Cardiac fibroblast (primary cell): Measurements from ENCODE around the gene ZNF629.

Source experiments
- DNase-seq, 2 donors: peaks; one replicate each; pipeline versions ENCODE4 v3.0.0 to v3.0.0-alpha.2; 2010; ENCODE audit warnings: low read depth in 2 of 2
- H3K4me3 ChIP-seq, 2 donors: replicated peaks in 1 of 2; 1 replicate in 1 of 2; 2 replicates in 1 of 2; pipeline ENCODE4 v1.5.1; 2011; ENCODE audit warnings: low read depth in 2 of 2, low read length in 2 of 2, mild to moderate bottlenecking in 2 of 2, moderate library complexity in 1 of 2
- TF ChIP-seq, protein P1 (sequence below): IDR thresholded peaks from one replicate; pipeline ENCODE4 v1.5.1; 2011; ENCODE audit warnings: low read depth, mild to moderate bottlenecking, low read length, inconsistent platforms

ZNF629 gene

DNA sequence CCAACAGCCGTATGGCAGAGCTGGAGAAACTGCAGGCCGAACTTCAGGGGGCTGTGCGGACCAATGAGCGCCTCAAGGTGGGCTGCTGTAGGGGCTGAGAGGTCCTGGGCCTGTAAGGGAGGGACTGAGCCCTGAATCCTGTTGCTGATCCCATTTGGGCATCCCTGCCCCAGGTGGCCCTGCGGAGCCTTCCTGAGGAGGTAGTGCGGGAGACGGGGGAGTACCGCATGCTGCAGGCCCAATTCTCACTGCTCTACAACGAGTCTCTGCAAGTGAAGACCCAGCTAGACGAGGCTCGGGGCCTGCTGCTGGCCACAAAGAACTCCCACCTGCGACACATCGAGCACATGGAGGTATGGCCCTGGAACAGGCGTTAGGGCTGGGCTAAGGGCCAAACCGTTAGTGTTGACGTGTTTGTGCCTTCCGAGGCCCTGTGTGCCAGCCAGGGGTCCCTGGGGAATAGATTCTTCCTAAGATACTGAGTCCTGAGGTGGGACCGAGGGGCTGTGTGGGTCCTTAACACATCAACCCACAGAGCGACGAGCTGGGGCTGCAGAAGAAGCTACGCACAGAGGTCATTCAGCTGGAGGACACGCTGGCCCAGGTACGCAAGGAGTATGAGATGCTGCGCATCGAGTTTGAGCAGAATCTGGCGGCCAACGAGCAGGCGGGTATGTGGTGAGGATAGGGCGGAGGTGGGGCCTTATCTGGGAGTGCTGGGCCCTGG is 20.6 kb downstream of the ZNF629 start:
- TF ChIP-seq, protein P1, sequence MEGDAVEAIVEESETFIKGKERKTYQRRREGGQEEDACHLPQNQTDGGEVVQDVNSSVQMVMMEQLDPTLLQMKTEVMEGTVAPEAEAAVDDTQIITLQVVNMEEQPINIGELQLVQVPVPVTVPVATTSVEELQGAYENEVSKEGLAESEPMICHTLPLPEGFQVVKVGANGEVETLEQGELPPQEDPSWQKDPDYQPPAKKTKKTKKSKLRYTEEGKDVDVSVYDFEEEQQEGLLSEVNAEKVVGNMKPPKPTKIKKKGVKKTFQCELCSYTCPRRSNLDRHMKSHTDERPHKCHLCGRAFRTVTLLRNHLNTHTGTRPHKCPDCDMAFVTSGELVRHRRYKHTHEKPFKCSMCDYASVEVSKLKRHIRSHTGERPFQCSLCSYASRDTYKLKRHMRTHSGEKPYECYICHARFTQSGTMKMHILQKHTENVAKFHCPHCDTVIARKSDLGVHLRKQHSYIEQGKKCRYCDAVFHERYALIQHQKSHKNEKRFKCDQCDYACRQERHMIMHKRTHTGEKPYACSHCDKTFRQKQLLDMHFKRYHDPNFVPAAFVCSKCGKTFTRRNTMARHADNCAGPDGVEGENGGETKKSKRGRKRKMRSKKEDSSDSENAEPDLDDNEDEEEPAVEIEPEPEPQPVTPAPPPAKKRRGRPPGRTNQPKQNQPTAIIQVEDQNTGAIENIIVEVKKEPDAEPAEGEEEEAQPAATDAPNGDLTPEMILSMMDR: no peak
- H3K4me3 ChIP-seq: no peak overlapping the region
- no peak for DNase-seq

DNA sequence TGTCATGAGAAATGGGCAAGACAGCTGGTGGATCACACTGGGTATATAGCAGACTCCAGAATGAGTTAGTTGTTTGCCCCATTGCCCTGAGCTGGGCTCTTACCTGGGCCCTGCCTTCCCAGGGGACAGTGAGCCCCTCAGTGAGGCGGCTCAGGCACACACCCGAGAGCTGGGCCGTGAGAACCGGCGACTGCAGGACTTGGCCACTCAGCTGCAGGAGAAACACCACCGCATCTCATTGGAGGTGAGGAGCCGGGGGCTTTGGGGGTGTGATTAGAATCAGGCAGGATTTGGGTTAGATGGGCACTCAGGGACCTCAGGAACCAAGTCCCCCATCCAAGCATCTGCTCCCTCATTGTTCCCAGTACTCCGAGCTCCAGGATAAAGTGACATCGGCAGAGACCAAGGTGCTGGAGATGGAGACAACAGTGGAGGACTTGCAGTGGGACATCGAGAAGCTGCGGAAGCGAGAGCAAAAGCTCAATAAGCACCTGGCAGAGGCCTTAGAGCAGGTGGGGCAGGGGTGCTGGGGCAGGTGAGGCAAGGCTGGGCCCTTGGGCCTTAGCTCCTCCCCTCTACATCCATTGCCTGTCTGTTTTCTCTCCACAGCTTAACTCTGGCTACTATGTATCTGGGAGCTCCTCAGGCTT is 22.1 kb downstream of the ZNF629 start:
- no peak for DNase-seq
- H3K4me3 ChIP-seq: no peak overlapping the region
- TF ChIP-seq, protein P1: no peak

DNA sequence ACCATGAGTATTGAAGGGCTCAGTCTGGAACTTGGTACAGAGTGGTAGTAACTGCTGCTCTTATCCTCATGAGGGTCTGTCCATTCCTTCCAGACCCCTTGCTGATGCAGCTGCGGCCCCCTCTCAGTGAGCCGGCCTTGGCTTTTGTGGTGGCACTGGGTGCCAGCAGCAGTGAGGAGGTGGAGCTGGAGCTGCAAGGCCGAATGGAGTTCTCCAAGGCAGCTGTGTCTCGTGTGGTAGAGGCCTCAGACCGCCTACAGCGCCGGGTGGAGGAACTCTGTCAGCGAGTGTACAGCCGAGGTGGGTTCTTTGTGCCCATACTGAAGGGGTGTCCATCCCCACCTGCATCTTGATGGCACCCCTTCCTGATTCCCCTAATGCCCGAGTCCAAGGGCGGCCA is 22.9 kb downstream of the ZNF629 start:
- TF ChIP-seq, protein P1: no peak
- no peak for DNase-seq
- H3K4me3 ChIP-seq: no peak overlapping the region

DNA sequence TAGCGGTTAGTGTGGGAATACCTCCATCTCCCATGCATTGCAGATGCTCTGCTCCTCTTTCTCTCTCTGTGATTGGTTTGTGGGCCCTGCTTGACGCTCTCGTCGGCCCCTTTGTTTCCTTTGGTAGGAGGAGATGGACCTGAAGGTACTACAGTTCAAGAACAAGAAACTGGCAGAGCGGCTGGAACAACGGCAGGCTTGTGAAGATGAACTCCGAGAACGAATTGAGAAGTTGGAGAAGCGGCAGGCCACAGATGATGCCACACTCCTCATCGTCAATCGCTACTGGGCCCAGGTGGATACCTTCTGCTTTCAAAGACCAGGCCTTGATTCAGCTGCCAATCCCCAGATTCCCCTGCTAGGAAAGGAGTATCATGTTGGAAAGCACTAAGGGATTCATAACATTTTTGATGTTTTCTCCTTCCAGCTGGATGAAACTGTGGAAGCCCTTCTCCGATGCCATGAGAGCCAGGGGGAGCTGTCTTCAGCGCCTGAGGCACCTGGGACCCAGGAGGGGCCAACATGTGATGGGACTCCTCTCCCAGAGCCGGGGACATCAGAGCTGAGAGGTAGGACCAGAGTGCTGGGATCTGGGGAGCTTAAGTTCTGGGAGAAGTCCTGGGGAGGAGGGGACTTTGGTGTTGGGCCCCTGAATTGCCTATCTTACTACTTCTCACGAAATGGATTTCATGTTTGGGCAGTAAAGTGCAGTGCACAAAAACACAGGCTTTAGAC is 23.8 kb downstream of the ZNF629 start:
- TF ChIP-seq, protein P1: no peak
- DNase-seq: no peak
- peak overlapping the region; percentile 93 to 97 for H3K4me3 ChIP-seq

DNA sequence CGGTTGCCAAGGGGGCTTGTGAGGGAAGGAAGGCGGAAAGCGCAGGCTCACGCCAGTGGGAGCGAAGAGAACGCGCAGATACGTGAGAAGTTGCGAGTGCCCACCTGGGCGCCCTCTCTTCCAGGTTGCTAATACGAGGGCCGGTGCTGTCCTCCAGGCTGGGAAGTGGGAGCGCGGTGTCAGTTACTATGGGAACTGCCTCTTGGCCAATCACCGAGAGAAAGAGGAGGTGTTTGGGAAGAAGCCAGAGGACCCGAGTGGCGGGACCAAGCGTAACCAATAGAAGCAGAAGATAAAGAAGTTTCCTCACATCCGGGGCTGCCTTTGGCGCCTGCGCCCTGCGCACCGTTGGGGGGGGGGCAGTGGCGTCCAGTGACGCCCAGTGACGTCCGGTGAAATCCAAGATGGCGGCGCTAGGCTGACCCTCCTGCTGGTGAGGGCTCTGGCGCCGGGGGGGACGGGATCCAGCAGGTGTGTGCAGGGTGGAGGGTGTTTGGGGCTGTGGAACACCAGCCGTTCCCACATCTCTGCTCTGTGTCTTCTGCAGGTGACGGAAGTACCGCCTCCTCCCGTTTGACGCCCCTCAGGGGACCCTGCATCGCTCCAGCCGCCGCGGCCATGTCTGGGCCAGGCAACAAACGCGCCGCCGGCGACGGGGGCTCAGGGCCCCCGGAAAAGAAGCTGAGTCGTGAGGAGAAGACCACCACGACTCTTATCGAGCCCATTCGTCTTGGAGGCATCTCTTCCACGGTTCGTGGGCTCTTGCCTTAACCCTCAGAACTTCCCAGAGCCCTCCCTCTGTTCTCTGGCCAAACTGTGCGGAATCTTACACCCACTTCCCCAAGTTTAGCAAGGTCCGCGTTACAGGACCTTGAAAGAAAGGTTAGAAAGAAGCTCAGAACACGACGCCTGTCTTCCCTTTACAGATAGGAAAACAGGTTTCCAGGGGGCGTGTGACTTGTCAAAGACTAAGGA is 24.8 kb downstream of the ZNF629 start, which contains the start of the genes CFAP119 and RNF40:
Gene CFAP119, minus strand, starts transcription at position 135 of the 975 bp plus-strand sequence. CDS start 314 bp downstream, outside the sequence.
Gene RNF40, plus strand, starts transcription at position 395 of the 975 bp plus-strand sequence. Its CDS starts 224 bp downstream, at position 619.
- TF ChIP-seq, protein P1: no peak
- peak within 1 kb of the TSS; percentile 93 to 97 for H3K4me3 ChIP-seq
- DNase-seq: peak; percentile 98 to 99
